Right lobe of liver (tissue), 6 donors: Measurements from ENCODE around the gene LRFN3. TPM values are rescaled to one million over a fixed set of nuclear protein-coding genes. Genes with fewer than 3 reads are reported as not detected.

Experiments used
- ATAC-seq, 4 donors: fragments of 200-7000 bp; cut with Tn5 transposase; one replicate each; pipeline ENCODE4 v1.9.1; 2020; ENCODE audit warnings: mild to moderate bottlenecking in 4 of 4, moderate library complexity in 4 of 4
- DNase-seq, 3 donors: peaks; one replicate each; pipeline ENCODE4 v3.0.0-alpha.2; 2020
- H3K27ac ChIP-seq, 3 donors: fragments of 200-600 bp; one replicate each; pipeline ENCODE4 v1.8.0; 2022
- H3K27me3 ChIP-seq, 2 donors: fragments of 200-600 bp; one replicate each; pipeline ENCODE4 v1.8.0; 2022
- H3K36me3 ChIP-seq, 4 donors: fragments of 200-600 bp; sonication (generic) in 1 of 4; one replicate each; pipeline versions ENCODE4 v1.5.1 to v1.8.0; 2017 to 2022; ENCODE audit warnings: control low read depth in 1 of 4
- H3K4me1 ChIP-seq, 4 donors: fragments of 200-600 bp; sonication (generic) in 1 of 4; one replicate each; pipeline versions ENCODE4 v1.5.1 to v1.8.0; 2017 to 2022; ENCODE audit warnings: control low read depth in 1 of 4
- H3K4me3 ChIP-seq, 3 donors: fragments of 200-600 bp; one replicate each; pipeline ENCODE4 v1.8.0; 2022
- H3K9me3 ChIP-seq, 4 donors: fragments of 200-600 bp; sonication (generic) in 1 of 4; one replicate each; pipeline versions ENCODE4 v1.5.1 to v1.8.0; 2017 to 2022; ENCODE audit warnings: control low read depth in 1 of 4
- POLR2A ChIP-seq: fragments of 450-650 bp; IDR thresholded peaks from one replicate; pipeline ENCODE4 v1.6.1; 2017; ENCODE audit warnings: antibody characterized with exemption, mild to moderate bottlenecking
- WGBS: methylation state at CpG from one replicate; pipeline ENCODE4 v1.1.6; 2018; ENCODE audit warnings: low coverage, low lambda C conversion rate; ENCODE audit not compliant: insufficient coverage; ENCODE audit errors: missing lambda C conversion rate; 5-methylcytosine and 5-hydroxymethylcytosine counted together
- intact Hi-C, 2 donors: fragments of 100-400 bp; cut with DNase I; formaldehyde crosslinking; loops; one replicate each; pipeline versions ENCODE4 v1.11.2 to v1.14.1; 2022
- small RNA-seq, 2 experiments: library from RNA; depleted of rRNA; stranded (forward); fragments of <200 nt; gene quantifications; one replicate each; pipeline ENCODE3, GENCODE V24; 2016
- total RNA-seq, 6 experiments: library from RNA; depleted of rRNA in 2 of 6; stranded (reverse); fragments of >200 nt in 2 of 6; fragmentation: NEBNext Ultra II Directional in 3 of 6; extraction: Animal tissue kit (Norgen Biotek cat#: 25700) in 3 of 6; gene quantifications; one replicate each; pipeline versions ENCODE4 v1.1.0 to v1.2.4, GENCODE V29; 2016 to 2023
- TF ChIP-seq, protein P1 (sequence below), 4 donors: fragments of 200-600 bp in 3 of 4; fragments of 450-650 bp in 1 of 4; IDR thresholded peaks; one replicate each; pipeline versions ENCODE4 v1.5.1 to v1.8.0; 2016 to 2022; ENCODE audit warnings: antibody characterized with exemption in 4 of 4, mild to moderate bottlenecking in 2 of 4
- donor health status: DM: no; HTN: yes; CAD: no.
- donor health status: DM: no; HTN: no; CAD: no.
- donor health status: DM: no; HTN: no; CAD: no.
- donor health status: DM: no; HTN: yes; CAD: no.
- donor health status: DM: no; HTN: yes; CAD: no.

Gene LRFN3
- total RNA-seq, 6 experiments from 2014 or later: 5.6 to 8.6 (median 7.0) TPM

DNA sequence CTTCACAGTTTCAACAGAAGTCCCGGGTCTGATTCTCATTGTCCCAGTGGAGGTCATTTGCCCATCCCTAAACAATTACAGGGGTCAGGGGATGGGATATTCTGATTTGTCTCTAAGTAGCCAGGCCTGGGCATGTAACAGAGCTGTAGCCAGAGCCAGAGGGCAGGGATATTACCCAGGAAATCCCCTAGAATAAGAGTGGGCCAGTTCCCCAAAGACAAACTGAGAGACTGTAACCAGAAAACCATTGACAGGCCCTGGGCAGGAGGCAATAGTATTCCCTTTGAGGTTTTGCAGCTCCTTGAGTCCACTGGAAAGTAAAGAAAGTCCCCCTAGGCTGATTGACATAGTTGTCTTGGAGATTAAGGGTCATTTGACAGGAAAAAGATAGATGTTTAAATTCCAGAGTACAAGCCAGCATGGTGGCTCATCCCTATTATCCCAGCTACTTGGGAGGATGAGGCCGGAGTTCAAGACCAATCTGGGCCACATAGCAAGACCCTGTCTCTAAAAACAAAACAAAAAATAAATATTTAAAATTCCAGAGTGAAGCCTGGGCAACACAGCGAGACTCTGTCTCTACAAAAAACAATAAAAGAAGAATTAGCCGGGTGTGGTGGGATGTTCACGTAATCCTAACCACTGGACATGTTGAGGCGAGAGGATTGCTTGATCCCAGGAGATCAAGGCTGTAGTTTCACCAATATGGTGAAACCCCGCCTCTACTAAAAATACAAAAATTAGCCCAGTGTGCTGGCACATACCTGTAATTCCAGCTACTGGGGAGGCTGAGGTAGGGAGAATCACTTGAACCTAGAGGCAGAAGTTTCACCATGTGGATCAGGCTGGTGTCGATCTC is 57.0 kb downstream of the LRFN3 start:
- ATAC-seq: no peak
- Histone ChIP-seq H3K9me3 (no peaks in the 10 kb centered on the region), H3K4me3 (no peak overlapping the region), H3K36me3 (no peaks in the 10 kb centered on the region), H3K27me3 (no peaks in the 10 kb centered on the region), H3K4me1 (peaks cover 0 to 14% (median 4%) of the 10 kb centered on the region in 4 donors), H3K27ac (no peak overlapping the region)
- 92% methylated on average over 6 of the region's 8 CpGs for WGBS
- no peak for DNase-seq
- intact Hi-C loops: no loop called here
- no peak for TF ChIP-seq POLR2A

DNA sequence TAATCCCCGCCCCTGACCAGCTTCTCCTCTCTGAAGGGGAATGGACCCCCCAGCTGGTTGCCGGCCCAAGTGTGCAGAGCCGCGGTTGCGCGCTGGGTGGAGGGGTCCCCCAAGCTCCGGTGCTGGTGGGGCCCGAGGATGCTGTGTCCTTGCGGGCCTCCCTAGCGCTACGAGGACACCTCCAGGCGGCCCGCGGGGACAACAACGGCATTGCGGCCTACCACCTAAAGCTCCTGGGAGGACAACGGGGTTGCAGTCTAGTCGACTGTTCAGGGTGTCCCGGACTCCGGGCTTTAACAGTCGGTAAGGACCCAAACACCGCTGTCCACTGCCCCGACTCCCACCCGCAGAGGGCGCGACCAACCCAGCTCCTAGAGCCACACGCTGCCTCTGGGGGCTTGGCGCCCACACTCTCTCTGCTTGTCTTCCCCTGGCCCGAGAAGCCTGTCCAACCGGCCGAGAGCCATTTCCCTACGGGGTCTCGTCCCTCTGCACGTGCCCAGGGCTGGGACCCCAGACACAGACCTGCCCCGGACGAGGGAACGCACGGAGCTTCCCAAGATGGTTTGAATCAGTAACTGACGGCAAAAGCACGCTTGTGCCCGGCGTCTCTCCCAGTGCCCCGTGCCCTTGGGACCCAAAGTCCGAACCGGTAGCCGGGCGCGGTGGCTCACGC is 57.9 kb downstream of the LRFN3 start:
- ATAC-seq: peak in 1 of 4 donors; percentile 5
- intact Hi-C loops: no loop called here
- TF ChIP-seq, protein P1, sequence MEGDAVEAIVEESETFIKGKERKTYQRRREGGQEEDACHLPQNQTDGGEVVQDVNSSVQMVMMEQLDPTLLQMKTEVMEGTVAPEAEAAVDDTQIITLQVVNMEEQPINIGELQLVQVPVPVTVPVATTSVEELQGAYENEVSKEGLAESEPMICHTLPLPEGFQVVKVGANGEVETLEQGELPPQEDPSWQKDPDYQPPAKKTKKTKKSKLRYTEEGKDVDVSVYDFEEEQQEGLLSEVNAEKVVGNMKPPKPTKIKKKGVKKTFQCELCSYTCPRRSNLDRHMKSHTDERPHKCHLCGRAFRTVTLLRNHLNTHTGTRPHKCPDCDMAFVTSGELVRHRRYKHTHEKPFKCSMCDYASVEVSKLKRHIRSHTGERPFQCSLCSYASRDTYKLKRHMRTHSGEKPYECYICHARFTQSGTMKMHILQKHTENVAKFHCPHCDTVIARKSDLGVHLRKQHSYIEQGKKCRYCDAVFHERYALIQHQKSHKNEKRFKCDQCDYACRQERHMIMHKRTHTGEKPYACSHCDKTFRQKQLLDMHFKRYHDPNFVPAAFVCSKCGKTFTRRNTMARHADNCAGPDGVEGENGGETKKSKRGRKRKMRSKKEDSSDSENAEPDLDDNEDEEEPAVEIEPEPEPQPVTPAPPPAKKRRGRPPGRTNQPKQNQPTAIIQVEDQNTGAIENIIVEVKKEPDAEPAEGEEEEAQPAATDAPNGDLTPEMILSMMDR (IDR thresholded peaks at IDR 0.05): no peak
- no peaks in the 10 kb centered on the region for H3K27me3 ChIP-seq
- H3K27ac ChIP-seq: peak overlapping the region in 1 of 3 donors; percentile 88
- peak overlapping the region; percentile 68 to 97 (median 94) for H3K4me3 ChIP-seq
- H3K4me1 ChIP-seq: peaks cover 0 to 20% (median 6%) of the 10 kb centered on the region in 4 donors
- no peak for DNase-seq
- 39% methylated on average over 24 of the region's 49 CpGs for WGBS
- H3K36me3 ChIP-seq: no peaks in the 10 kb centered on the region
- H3K9me3 ChIP-seq: no peaks in the 10 kb centered on the region

Small RNAs within 50 kb of the gene (small RNA-seq; reads per million reads assigned to genes)
- 0 reads per million in 2 experiments for gene AF038458.1

Other genes starting within 250 kb of the LRFN3 start
- gene ZBTB32, start 231.8 kb upstream of the LRFN3 start, total RNA-seq: under 1 TPM in 1 of 6 experiments, not detected in 5; 0.15 TPM
- 10 to 100 TPM; 10.5 to 23.1 (median 15.0) TPM for gene KMT2B, start 218.4 kb upstream of the LRFN3 start, total RNA-seq
- gene IGFLR1, start 193.9 kb upstream of the LRFN3 start, total RNA-seq: 10 to 100 TPM; 16.3 to 58.9 (median 29.3) TPM
- 10 to 100 TPM; 11.3 to 19.9 (median 17.5) TPM for gene U2AF1L4, start 191.0 kb upstream of the LRFN3 start, total RNA-seq
- 10 to 100 TPM; 24.2 to 42.9 (median 35.8) TPM for gene PSENEN, start 190.7 kb upstream of the LRFN3 start, total RNA-seq
- 1 to 10 TPM; 3.2 to 8.2 (median 4.9) TPM for gene LIN37, start 187.8 kb upstream of the LRFN3 start, total RNA-seq
- gene HSPB6, start 179.3 kb upstream of the LRFN3 start, total RNA-seq: 1 to 10 TPM; 2.6 to 6.0 (median 4.5) TPM
- gene PROSER3, start 178.2 kb upstream of the LRFN3 start, total RNA-seq: 1 to 10 TPM; 3.9 to 5.5 (median 4.7) TPM
- 1 to 10 TPM in 5 of 6 experiments, under 1 TPM in 1; 0.37 to 5.2 (median 3.1) TPM for gene ARHGAP33, start 160.8 kb upstream of the LRFN3 start, total RNA-seq
- gene PRODH2, start 123.5 kb upstream of the LRFN3 start, total RNA-seq: 100 to 1,000 TPM in 4 of 6 experiments, 10 to 100 TPM in 2; 60.3 to 281 (median 134) TPM
- gene NPHS1, start 83.9 kb upstream of the LRFN3 start, total RNA-seq: not detected
- gene KIRREL2, start 79.5 kb upstream of the LRFN3 start, total RNA-seq: not detected
- 1 to 10 TPM in 1 of 6 experiments, under 1 TPM in 2, not detected in 3; 0.27 to 1.5 (median 0.37) TPM for gene APLP1, start 67.8 kb upstream of the LRFN3 start, total RNA-seq
- gene NFKBID, start 35.8 kb upstream of the LRFN3 start, total RNA-seq: 1 to 10 TPM; 1.0 to 2.6 (median 1.7) TPM
- gene HCST, start 33.8 kb upstream of the LRFN3 start, total RNA-seq: 1 to 10 TPM in 5 of 6 experiments, not detected in 1; 1.7 to 4.2 (median 2.4) TPM
- 10 to 100 TPM; 15.6 to 77.8 (median 29.7) TPM for gene TYROBP, start 28.1 kb upstream of the LRFN3 start, total RNA-seq
- 10 to 100 TPM in 4 of 6 experiments, 1 to 10 TPM in 2; 8.4 to 41.9 (median 12.0) TPM for gene SDHAF1, start 58.8 kb downstream of the LRFN3 start, total RNA-seq
- 1 to 10 TPM; 3.9 to 7.5 (median 7.0) TPM for gene SYNE4, start 72.4 kb downstream of the LRFN3 start, total RNA-seq
- 10 to 100 TPM in 5 of 6 experiments, 1 to 10 TPM in 1; 9.7 to 31.2 (median 11.5) TPM for gene ALKBH6, start 77.8 kb downstream of the LRFN3 start, total RNA-seq
- 1 to 10 TPM in 2 of 6 experiments, under 1 TPM in 4; 0.55 to 1.6 (median 0.94) TPM for gene CLIP3, start 96.5 kb downstream of the LRFN3 start, total RNA-seq
- 1 to 10 TPM; 2.5 to 9.0 (median 4.2) TPM for gene THAP8, start 117.9 kb downstream of the LRFN3 start, total RNA-seq
- 1 to 10 TPM in 2 of 6 experiments, under 1 TPM in 4; 0.20 to 1.6 (median 0.58) TPM for gene WDR62, start 118.5 kb downstream of the LRFN3 start, total RNA-seq
- not detected for gene OVOL3, start 174.8 kb downstream of the LRFN3 start, total RNA-seq
- gene POLR2I, start 178.5 kb downstream of the LRFN3 start, total RNA-seq: 10 to 100 TPM; 27.3 to 34.4 (median 29.9) TPM
- 10 to 100 TPM; 27.8 to 64.7 (median 36.4) TPM for gene TBCB, start 179.1 kb downstream of the LRFN3 start, total RNA-seq
- 100 to 1,000 TPM in 4 of 6 experiments, 10 to 100 TPM in 2; 93.0 to 252 (median 168) TPM for gene CAPNS1, start 203.7 kb downstream of the LRFN3 start, total RNA-seq
- gene COX7A1, start 216.1 kb downstream of the LRFN3 start, total RNA-seq: 1 to 10 TPM; 1.0 to 6.2 (median 3.8) TPM